OCI-LY3 (cell line): ENCODE results near the gene CSF2RB.

Experiments
- H2AFZ ChIP-seq: fragments of 200-600, 300-600 bp; shearing (Covaris generic); 2 replicates; pipeline ENCODE4 v1.6.0; 2014; ENCODE audit warnings: antibody characterized with exemption, low read depth, low read length
- H3K27ac ChIP-seq: fragments of 200-600, 300-600 bp; sonication (generic); 2 replicates; pipeline ENCODE4 v1.5.1; 2014; ENCODE audit warnings: mild to moderate bottlenecking, low read length, moderate library complexity, mixed read lengths
- H3K27me3 ChIP-seq: fragments of 200-600, 300-600 bp; sonication (generic); 2 replicates; pipeline ENCODE4 v1.6.1; 2014; ENCODE audit warnings: low read depth, low read length, mixed read lengths
- H3K36me3 ChIP-seq: fragments of 200-600, 300-600 bp; sonication (generic); replicated peaks from 2 replicates; pipeline ENCODE3; 2014; ENCODE audit warnings: low read depth, low read length, mixed read lengths
- H3K4me1 ChIP-seq: fragments of 300-600, 200-600 bp; sonication (generic); 2 replicates; pipeline ENCODE4 v1.6.1; 2014; ENCODE audit warnings: low read length, mixed read lengths
- H3K4me2 ChIP-seq: fragments of 200-600, 300-600 bp; sonication (generic); 2 replicates; pipeline ENCODE4 v1.6.1; 2014; ENCODE audit warnings: low read length, mixed read lengths
- H3K4me3 ChIP-seq: fragments of 300-600, 200-600 bp; sonication (generic); 2 replicates; pipeline ENCODE4 v1.5.1; 2014; ENCODE audit warnings: antibody characterized with exemption, mild to moderate bottlenecking, low read length, moderate library complexity
- H3K79me2 ChIP-seq: fragments of 300-600, 200-600 bp; shearing (Covaris generic); 2 replicates; pipeline ENCODE4 v1.6.1; 2014; ENCODE audit warnings: mild to moderate bottlenecking, low read length, mixed read lengths
- H3K9ac ChIP-seq: fragments of 300-600, 200-600 bp; shearing (Covaris generic); 2 replicates; pipeline ENCODE4 v1.6.0; 2014; ENCODE audit warnings: mild to moderate bottlenecking, low read length, moderate library complexity
- H3K9me3 ChIP-seq: fragments of 200-600, 300-600 bp; shearing (Covaris generic); 2 replicates; pipeline ENCODE4 v1.6.1; 2014; ENCODE audit warnings: low read length, mixed read lengths; ENCODE audit not compliant: insufficient read depth
- H4K20me1 ChIP-seq: fragments of 200-600, 300-600 bp; sonication (generic); 2 replicates; pipeline ENCODE4 v1.6.1; 2016; ENCODE audit warnings: low read length, mixed read lengths; ENCODE audit not compliant: insufficient read depth
- CTCF ChIP-seq: fragments of 200-600, 300-600 bp; sonication (generic); IDR thresholded peaks from 2 replicates; pipeline ENCODE4 v1.5.1; 2014; ENCODE audit warnings: antibody characterized with exemption, low read length, low read depth
- EZH2phosphoT487 ChIP-seq: fragments of 200-600 bp; shearing (Covaris generic); IDR thresholded peaks from 2 replicates; pipeline ENCODE4 v1.6.1; 2018; ENCODE audit warnings: antibody characterized with exemption, mixed run types, low read depth

The CSF2RB gene

GRCh38 chr22:36867695-36868094 lies 45.7 kb upstream of the CSF2RB start:
- H3K36me3 ChIP-seq = peaks cover 8% of the 10 kb centered on the region
- no peak overlapping the region for H3K9ac ChIP-seq
- H3K4me3 ChIP-seq = no peak overlapping the region
- no peaks in the 10 kb centered on the region for H3K9me3 ChIP-seq
- H3K27ac ChIP-seq = no peak overlapping the region
- H3K4me2 ChIP-seq = no peak overlapping the region
- no peaks in the 10 kb centered on the region for H4K20me1 ChIP-seq
- H3K79me2 ChIP-seq = peaks cover 13% of the 10 kb centered on the region; the same call in 1 of the 2 replicates
- H3K27me3 ChIP-seq = no peaks in the 10 kb centered on the region
- TF ChIP-seq CTCF (no peak), EZH2phosphoT487 (no peak)
- H3K4me1 ChIP-seq = peaks cover 79% of the 10 kb centered on the region
- H2AFZ ChIP-seq = no peak overlapping the region

- H3K27ac ChIP-seq = no peak overlapping the region
- H3K79me2 ChIP-seq = peaks cover 13% of the 10 kb centered on the region; the same call in 1 of the 2 replicates
- peak overlapping the region; percentile 66; the same call in 1 of the 2 replicates for H3K4me3 ChIP-seq
- TF ChIP-seq CTCF (no peak), EZH2phosphoT487 (no peak)
- no peaks in the 10 kb centered on the region for H4K20me1 ChIP-seq
- H2AFZ ChIP-seq = no peak overlapping the region
- no peak overlapping the region; the same call in 1 of the 2 replicates for H3K9ac ChIP-seq
- H3K9me3 ChIP-seq = no peaks in the 10 kb centered on the region
- H3K4me2 ChIP-seq = peak overlapping the region; percentile 67; the same call in 1 of the 2 replicates
- peaks cover 5% of the 10 kb centered on the region for H3K36me3 ChIP-seq
- H3K4me1 ChIP-seq = peaks cover 77% of the 10 kb centered on the region
- no peaks in the 10 kb centered on the region for H3K27me3 ChIP-seq
These were observed 44.8 kb upstream of the CSF2RB start for GRCh38 chr22:36868546-36869181.

- H3K36me3 ChIP-seq = no peaks in the 10 kb centered on the region
- no peaks in the 10 kb centered on the region for H3K27me3 ChIP-seq
- peaks cover 13% of the 10 kb centered on the region; the same call in 1 of the 2 replicates for H3K79me2 ChIP-seq
- TF ChIP-seq CTCF (no peak), EZH2phosphoT487 (no peak)
- peaks cover 72% of the 10 kb centered on the region for H3K4me1 ChIP-seq
- H3K4me2 ChIP-seq = peak overlapping the region; percentile 67
- peak overlapping the region; percentile 61 for H3K9ac ChIP-seq
- peak overlapping the region; percentile 66 for H3K4me3 ChIP-seq
- no peaks in the 10 kb centered on the region for H4K20me1 ChIP-seq
- no peaks in the 10 kb centered on the region for H3K9me3 ChIP-seq
- H2AFZ ChIP-seq = no peak overlapping the region
- peak overlapping the region; percentile 54 for H3K27ac ChIP-seq
These were observed 43.2 kb upstream of the CSF2RB start for GRCh38 chr22:36870250-36870649.

- Histone ChIP-seq H3K9me3 (no peaks in the 10 kb centered on the region), H3K4me2 (no peak overlapping the region), H4K20me1 (no peaks in the 10 kb centered on the region), H3K9ac (no peak overlapping the region), H3K4me1 (peaks cover 58% of the 10 kb centered on the region), H3K27me3 (no peaks in the 10 kb centered on the region), H3K27ac (peak overlapping the region; percentile 54; the same call in 1 of the 2 replicates), H2AFZ (no peak overlapping the region), H3K79me2 (peaks cover 13% of the 10 kb centered on the region; the same call in 1 of the 2 replicates), H3K4me3 (no peak overlapping the region), H3K36me3 (no peaks in the 10 kb centered on the region)
- TF ChIP-seq EZH2phosphoT487 (no peak), CTCF (no peak)
These were observed 41.8 kb upstream of the CSF2RB start for GRCh38 chr22:36871669-36872081.
